HG02588 (cell line): ENCODE measurements around the gene TSEN15.

Experiments used
- ATAC-seq: cut with Tn5 transposase; IDR thresholded peaks from one replicate; pipeline ENCODE4 v1.9.1; 2021; ENCODE audit warnings: mild to moderate bottlenecking, moderate library complexity; ENCODE audit not compliant: unreplicated experiment

Gene TSEN15

DNA sequence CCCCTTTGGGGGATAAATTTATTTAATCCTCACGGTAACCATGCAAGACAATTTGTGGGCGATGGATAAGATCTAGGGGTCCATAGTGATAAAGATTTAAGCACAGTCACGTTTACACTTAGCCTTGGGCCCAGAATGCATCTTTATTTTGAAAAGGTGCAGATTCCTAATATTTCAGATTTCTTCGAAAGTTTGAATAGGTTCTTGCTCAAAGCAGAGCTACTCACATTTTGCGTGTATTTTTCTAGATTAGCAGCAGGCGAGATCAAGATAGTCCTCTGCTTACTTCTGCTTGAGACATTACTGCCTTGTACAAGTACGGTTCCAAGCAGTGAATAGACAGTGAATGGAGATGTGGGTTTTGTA is 647 bp downstream of the TSEN15 start:
- ATAC-seq = no peak

GRCh38 chr1:184052750-184053149 is 1.2 kb downstream of the TSEN15 start:
- ATAC-seq = no peak

GRCh38 chr1:184053881-184054280 is 2.4 kb downstream of the TSEN15 start:
- no peak for ATAC-seq

- no peak for ATAC-seq
Measured at GRCh38 chr1:184056921-184057555, 5.5 kb downstream of the TSEN15 start.

GRCh38 chr1:184059887-184060286 is 8.4 kb downstream of the TSEN15 start:
- ATAC-seq = no peak

DNA sequence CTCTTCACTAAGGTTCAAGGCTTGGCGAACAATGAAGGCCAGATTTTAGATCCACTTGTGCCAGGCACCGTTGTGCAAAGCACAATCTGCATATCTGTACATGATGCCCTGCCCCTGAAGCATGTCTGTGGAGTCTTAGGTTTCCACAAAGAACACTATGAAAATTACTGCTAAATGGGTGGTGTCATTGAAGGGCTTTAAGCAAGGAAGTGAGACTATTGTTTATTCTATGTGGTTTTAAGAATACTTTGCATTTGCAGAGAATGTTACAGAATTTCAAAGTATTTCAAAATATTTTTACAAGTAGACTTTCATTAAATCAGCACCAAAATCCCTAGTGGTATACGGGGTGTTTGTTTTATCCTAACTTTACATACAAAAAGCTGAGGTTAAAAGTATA is 8.8 kb downstream of the TSEN15 start:
- ATAC-seq = no peak

DNA sequence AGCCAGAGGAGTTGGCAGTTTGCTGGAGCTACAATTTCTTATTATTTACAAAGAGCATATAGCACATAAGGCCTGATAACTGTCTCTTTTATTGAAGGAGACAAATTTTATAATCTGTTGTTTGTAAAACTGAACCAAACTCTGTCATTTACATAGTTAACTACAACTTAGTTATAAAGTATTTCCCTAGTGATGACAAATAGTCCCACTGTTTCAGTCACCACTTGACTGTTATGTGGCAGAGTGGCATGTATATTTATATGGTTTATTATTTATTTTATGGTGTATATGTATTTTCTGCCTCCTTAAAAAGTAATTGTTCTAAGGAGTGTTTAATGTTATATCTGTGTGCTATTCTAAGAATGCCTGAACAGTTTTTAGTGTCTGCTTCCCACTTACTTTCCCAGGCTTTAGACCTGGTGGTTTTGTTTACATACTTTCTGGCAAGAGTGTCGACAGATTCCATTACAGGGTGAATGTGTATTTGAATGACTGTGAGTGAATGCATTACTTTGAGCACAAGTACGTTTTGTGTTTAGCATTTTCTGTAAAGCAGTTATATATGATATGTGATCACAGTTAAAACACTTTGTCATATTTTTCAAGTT is 10.0 kb downstream of the TSEN15 start:
- no peak for ATAC-seq

DNA sequence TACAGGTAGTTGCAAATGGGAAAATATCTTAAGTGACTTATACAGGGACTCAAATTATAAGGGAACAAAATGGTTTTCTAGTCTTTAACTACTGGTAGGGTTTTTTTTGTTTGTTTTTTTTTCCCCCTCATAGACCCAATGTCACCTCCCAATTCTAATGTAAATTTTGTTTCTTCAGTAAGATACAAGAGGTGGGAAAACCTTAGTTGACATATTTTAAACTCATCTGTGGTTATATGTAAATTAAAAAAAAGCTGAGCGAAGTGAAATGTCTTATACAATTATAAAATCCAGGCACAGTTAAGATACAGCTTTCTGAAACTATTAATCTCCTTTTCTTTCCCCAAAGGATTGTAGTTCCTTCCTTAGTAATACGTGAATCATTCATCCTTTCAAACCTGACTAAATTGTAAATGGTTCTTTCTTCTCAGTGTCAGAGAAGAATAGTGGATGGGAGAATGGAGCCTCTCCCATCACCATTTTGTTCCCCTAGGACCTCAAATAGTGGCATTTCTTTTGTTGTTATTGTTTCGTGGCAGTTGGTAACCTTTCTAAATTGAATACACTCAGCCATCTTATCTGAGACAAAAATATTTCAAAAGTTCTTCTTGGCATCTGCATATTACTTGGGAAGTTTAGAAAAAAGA is 11.2 kb downstream of the TSEN15 start:
- no peak for ATAC-seq

DNA sequence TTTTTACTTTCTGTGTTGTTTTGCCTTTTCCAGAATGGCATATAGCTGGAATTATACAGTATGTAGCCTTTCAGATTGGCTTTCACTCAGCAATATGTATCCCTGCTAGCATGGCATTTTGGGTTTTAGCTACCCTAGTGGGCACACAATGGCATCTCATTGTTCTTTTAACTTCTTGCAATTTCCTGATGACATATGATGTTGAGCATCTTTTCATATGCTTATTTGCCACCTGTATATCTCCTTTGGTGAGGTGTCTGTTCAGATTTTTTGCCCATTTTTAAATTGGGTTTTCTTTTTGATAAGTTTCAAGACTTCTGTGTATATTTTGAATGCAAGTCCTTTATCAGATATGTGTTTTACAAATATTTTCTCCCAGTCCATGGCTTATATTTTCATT is 14.0 kb downstream of the TSEN15 start:
- ATAC-seq = no peak

DNA sequence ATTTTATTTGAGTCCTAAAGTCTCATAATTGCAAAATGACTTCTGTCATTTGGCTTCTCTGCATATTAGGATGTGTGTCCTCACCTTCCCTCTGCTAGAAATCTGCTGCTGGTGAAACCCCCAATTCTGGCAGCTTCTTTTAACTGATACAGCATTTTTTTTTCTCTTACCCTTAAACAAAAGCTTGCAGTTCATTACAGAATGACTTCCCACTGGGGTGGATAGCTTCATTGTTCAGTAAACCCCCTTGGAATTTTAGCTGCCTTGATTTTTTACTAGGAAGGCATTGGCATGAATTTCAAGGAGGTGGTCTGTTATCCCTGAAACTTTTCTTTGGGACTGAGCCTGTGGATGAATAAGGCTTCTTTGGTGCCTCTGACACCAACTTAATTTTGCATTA is 16.8 kb downstream of the TSEN15 start:
- ATAC-seq = no peak

DNA sequence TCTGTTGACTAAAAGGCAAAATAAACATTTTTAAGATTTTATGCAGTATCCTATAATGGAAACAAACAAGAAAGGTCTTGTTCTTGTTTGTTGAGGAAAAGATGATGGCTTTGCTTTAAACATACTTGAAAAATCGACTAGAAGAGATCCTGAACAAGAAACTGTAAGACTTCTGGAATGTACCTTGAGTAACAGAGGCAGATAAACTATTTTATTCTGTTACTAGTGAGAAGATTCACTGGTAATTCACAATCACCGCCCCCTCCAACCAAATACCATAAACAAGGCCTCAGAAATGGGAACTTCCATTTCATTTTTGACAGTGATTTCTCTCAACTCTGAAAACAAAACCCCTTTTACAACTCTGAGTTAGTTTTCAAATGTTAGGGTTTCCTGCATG is 18.1 kb downstream of the TSEN15 start:
- no peak for ATAC-seq

- ATAC-seq = no peak
Measured at GRCh38 chr1:184072376-184072775, 20.8 kb downstream of the TSEN15 start.

DNA sequence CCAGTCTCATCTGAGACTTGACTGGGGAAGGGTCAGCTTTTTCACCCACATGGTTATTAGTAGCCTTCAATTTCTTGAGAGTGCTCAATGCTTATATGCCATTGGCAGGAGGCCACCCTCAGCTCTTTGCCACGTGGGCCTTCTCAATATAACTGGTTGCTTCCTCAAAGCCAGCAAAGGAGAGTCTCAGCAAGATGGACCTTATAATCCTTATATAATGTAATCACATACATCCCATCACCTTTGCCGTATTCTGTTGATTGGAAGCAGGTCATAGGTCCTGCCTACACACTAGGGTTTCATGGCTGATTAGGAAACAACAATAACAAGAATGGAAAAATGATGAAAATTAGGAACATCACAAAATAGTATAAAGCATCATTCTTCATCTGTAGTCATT is 22.9 kb downstream of the TSEN15 start:
- ATAC-seq = no peak

- ATAC-seq = no peak
Measured at GRCh38 chr1:184075055-184076029, 23.8 kb downstream of the TSEN15 start.

DNA sequence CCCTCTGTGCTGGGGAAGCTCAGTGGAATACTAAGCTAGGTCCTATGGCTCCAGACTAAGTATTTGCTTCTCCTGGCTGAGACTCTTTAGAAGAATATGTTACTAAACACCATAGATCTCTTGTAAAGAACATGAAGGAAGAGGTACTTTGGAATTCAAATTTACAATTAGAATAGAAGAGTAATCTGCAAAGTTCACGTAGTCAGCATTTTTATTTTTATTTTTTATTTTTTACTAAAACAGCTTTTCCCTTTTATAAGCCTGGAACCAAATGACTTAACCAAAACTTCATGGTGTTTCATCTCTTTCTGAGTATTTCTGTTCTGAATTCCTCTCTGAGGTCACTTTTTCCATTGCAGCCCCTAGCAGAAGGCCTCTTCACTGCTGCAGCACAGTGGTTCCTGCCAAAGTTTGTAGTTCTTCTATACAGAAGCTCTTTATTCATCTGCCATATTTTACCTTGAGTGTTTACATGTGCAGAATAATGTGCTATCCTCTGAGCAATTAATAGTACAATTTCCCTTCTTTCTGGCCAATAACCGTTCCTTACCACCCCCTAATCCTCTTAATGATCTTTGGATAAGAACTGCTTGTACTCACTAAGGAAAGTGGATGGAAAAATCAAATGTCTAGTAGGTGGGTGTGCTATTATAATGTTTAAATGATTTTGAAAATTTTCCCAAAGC is 27.2 kb downstream of the TSEN15 start:
- no peak for ATAC-seq

GRCh38 chr1:184080309-184080708 is 28.8 kb downstream of the TSEN15 start:
- ATAC-seq = no peak

DNA sequence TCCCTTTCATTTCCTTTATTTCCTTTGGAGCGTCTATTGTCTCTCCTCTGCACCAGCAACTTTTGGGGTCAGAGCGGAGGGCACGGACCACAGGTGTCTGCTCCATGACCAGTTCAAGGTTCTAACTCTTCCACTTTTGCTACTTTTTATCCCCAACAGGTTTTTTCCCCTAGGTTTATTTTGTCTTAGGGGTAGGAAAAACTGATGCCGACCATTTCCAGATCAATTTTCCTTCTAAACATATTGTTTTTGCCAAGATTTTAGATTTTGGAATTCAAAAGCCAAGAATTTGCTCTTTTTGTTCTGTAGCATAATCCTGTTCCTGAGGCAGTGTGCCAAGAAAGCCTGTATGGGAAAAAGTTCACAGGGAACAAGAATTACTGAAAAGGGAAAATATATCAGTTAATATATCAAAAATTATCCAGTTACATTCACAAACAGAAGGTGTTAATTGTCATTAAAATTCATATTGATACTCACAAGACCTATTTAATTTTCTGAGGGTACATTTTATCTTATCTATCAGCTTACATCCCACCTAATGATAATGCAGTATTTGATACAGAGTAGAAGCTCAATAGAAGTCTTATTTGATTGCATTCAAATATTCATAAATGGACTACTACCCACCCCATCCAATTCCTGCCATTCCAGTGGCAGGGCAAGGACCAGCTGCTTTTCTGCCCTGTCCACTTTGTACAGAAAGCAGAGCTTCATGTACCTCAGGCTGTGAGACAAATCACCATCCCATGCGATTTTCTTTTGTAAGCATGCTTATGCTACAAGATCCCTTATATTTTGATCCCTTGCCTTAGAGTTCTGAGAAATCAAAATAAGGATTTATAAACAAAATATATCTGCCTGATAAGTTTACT is 31.2 kb downstream of the TSEN15 start:
- ATAC-seq = no peak

GRCh38 chr1:184085667-184086066 is 34.1 kb downstream of the TSEN15 start:
- ATAC-seq = no peak

DNA sequence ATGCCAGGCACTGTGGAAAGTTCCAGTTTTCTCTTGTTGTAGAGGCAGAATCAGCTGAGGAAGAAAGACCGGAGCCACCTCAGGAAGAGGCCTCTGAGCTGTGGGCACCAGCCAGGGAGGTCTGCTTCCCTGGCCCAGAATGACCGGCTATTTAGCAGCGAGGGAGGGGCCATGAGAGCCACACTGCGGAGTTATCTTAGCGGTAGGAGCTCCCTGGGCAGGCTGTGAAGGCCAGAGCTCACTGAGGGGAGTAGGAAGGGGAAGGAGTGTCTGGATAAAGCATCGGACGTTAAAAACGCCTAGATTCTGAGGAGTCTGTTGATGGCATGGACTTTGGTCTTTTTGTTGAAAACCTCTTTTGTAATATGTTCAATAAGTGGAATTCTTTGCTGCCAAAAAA is 36.5 kb downstream of the TSEN15 start:
- no peak for ATAC-seq

GRCh38 chr1:184093071-184093470 is 41.5 kb downstream of the TSEN15 start:
- no peak for ATAC-seq
